GM18502 (cell line): ENCODE results near the gene MRPL45.
"Not testable (repeated sequence)": the region's sequence is repeated elsewhere in the genome, so short reads cannot be mapped to it uniquely, and the experiment has no call there.

Source experiments
- ATAC-seq: cut with Tn5 transposase; IDR thresholded peaks from one replicate; pipeline ENCODE4 v1.9.1; 2021; ENCODE audit warnings: mild to moderate bottlenecking; ENCODE audit not compliant: unreplicated experiment, poor library complexity

Gene MRPL45

DNA sequence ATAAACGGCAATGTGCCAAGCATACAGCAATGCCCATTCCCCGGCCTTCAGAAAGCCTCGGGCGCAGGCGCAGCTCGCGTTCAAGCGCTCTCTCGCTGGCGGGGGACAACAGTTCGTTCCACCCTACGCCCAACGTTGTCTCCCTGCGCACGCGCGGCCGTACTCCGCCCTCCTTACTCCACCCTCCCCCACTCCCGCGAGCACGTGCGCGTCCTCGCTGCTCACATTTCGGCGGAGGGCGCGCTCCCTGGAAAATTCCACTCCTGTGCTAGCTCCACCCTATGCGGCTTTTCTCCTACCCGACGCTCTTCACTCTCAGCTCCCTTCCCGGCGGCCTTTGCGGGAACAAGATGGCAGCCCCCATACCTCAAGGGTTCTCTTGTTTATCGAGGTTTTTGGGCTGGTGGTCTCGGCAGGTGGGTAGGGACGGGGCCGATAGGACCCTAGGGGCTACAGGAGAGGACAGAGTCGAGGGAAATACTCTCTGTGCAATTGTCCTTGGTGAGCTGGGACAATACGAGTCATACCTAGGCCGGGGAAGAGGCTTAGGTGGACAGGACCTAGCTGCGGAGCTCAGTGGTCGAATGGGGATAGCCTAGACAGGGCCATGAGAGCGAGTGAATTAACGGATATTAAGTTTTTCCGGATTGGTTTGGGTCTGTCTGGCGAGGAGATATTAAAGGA, at the start of gene MRPL45:
MRPL45 (plus strand) TSS at position 335 of the 684 bp plus-strand sequence; CDS start at position 351, 16 bp downstream.
- peak; percentile 94 for ATAC-seq

DNA sequence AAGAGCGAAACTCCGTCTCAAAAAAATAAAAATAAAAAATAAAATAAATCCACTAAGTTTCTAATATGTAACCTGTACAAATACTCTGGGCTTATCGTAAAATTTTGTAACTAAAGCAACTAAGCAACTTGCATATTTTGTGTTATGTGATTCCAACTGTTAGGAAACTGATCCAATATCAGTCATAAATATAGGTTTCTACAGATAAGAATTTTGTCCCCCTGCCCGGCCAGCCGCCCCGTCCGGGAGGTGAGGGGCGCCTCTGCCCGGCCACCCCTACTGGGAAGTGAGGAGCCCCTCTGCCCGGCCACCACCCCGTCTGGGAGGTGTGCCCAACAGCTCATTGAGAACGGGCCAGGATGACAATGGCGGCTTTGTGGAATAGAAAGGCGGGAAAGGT, 43.8 kb upstream of the MRPL45 start:
- not testable (repeated sequence) for ATAC-seq

DNA sequence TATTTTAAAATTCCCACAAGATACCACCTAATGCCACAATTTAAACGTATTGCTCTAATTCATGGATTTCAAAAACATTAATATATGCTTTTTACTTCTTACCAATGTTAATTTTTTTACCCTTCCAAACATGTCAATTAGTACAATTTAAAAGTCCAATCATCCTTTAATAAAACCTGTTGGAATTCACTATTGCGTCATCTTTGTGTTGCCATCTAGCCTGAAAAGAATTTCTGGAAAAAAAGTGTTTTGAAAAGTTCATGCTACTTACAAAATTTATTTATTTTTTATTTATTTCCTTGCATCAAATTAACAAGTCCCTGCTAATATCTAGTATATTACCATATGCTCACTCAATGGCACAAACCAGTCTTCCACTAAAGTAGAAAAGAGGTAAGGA, 42.6 kb upstream of the MRPL45 start:
- not testable (repeated sequence) for ATAC-seq

DNA sequence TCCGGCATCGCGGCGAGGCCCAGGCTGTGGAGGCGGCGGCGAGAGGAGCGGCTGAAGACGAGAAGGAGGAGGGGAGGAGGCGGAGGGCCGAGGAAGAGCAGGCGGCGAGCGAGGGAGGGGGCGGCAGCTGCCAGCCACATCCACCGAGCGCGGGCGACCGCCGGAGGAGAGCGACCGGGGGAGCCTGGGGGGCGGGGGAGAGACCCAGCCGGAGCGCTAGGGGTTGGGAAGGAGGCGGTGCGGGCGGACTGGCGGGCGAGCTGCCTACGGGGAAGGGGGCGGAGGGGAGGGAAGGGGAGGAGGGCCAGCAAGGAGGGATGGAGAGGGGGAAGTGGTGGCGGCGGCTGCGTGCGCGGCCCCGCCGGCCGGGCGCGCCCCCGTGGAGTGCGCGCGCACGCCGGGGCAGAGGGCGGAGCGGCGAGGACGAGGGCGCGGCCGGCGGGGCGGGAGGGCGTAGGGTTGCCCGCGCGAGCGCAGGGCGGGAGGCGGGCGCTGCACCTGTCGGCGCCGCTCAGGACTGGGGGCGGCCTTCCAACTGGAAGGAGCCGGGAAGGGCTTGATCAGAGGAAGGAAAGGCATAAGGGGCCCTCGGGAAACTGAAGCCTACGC, 39.9 kb upstream of the MRPL45 start:
- peak; percentile 79 for ATAC-seq

DNA sequence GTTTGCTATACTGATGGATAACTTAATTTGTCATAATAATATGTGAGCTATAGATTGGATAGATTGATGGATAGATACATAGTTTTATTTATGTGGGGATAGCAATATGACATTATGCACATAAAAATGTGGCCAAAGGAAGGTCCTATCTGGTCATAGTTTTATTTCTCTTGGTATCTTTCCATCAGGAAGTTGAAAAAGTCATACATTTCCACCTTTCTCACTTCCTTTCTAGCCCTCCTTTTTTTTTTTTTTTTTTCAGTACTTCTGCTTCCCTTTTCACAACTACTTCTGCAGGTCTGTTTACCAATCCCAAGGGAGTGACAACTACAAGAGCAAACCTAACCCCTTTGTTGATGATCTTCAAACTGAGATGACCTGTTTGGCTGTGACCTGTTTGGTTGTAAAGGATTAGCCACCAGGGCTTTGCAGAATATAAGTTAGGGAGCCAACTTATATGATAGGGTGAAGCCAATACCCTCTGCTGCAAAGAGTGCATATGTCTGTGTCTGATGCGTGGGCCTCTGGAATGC, 30.9 kb upstream of the MRPL45 start:
- not testable (repeated sequence) for ATAC-seq

DNA sequence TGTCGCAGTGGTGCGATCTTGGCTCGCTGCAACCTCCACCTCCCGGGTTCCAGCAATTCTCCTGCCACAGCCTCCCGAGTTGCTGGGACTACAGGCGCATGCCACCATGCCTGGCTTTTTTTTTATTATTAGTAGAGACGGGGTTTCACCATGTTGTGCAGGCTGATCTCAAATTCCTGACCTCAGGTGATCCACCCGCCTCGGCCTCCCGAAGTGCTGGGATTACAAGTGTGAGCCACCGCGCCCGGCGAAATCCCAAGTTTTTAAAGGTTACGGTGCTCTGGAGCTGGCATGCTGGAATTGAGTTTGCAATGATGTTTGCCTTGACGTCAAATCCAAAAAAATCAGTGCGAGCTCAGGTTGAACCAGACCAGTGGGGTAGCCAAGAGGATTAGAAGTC, 30.4 kb upstream of the MRPL45 start:
- not testable (repeated sequence) for ATAC-seq

DNA sequence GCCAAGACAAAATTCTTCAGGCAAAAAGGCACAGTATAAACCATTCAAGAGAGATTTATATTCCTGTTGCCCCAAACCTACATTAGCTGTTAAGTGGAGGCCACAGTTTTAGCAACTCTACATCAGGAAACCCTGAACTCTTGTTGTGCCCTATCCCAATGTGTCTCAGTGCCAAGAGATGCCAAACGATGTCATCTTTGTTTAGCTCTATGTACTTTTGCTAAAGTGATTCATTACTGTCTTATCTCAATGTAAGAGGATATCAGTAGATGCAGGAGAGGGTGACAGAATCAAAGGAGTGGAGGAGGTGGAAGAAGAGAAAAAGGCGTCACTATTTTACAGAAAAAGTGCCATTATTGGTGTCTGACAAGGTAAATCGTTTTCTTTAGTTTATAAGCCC, 28.8 kb upstream of the MRPL45 start:
- not testable (repeated sequence) for ATAC-seq

DNA sequence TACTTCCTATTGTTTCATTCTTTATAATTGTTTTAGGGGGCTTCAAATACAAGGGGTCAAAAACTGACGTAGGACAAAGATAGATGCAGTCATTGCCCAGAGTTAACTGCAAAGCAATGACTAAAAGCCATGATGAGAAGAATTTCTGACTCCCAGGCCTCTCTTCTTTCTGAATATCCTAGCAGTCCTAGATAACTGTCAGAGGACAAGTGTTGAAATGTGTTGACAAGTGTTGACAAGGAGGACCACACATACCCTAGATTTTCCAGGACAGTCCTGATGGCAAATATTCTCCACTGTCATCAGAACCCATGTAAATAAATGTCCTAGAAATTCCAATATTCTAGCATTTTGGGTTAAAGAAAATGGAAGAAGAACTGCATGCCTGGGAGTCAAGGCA, 27.9 kb upstream of the MRPL45 start:
- ATAC-seq = not testable (repeated sequence)

DNA sequence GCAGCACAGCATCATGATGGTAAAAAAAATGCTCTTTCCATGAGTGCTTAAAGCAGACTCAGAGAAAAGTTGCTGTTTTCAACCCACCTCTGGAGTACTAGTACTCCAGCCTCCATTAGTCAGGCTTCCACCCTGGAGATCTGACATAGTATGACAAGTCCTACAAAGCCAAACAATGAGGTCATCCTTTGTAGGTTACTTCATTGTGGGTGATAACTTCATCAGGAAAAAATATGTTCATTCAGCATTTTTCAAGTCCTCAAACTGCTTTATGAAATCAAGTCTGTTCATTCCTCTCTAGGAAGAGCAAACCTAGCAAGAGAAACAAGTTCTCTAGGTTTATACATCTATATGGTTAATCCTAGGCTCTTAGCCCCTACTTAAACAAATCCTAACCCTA, 27.4 kb upstream of the MRPL45 start:
- not testable (repeated sequence) for ATAC-seq

DNA sequence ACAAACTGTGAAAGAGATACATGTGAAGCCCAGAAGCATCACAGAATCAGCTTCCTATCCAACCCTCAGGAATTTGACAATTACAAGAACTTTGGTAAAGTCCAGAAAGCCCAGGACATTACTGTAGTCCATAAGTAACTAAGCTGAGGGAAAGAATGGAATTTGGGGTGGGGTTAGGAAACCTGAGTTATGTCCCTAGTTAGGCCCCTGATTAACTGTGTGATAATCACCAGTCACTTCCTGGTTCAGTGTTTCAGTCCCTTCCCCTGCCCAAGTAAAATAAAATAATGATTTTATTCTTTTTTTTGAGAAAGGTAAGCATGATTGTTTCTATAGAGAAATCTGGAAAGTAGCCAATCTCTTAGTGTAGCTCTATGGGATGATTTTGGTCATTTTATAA, 11.0 kb upstream of the MRPL45 start:
- ATAC-seq = not testable (repeated sequence)

DNA sequence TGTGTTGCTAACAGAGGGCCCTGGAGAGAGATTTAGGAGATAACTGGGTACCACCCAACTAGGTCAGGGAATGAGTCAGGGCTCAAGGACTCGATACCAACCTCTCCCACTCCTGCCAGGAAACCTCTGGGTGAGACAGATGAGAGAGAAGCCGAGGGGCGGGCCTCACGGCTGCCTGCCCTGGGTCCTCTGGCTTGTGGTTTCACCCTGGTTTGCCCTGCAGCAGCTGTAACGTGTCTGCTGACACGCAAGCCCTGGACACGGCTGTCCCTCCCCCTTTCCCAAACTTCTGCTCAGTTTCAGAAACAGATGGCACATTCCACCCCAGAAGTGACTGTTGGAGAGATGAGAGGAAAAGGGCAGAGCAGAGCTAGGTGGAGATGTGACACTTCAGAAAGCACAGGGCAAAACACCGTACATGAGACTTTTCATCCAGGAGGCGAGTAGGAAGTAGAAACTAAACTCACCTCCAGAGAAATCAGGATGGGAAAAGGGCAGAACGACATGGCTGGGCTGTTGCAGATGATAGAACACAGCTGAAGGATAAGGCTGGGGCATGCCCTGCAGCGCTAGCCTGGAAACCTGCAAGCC, 10.4 kb upstream of the MRPL45 start:
- ATAC-seq = not testable (repeated sequence)

DNA sequence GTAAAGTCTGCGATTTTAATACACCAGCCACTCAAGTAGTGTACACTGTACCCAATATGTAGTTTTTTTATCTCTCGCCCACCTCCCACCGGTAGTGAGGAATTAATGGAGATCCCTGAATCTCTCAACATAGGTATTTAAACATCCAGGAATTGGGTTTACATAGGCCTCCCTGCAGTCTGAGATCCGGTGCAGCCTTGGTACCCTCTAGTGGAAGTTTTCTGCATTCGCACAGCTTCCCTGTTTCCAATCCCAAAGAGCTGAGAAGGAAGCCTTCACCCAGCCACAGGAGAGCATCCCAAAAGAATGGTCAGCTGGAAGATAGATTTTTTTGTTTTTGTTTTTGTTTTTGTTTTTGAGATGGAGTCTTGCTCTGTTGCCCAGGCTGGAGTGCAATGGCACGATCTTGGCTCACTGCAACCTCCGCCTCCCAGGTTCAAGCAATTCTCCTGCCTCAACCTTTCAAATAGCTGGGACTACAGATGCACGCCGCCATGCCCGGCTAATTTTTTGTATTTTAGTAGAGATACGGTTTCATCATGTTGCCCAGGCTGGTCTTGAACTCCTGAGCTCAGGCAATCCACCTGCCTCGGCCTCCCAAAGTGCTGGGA, 8.6 kb upstream of the MRPL45 start:
- ATAC-seq = not testable (repeated sequence)

DNA sequence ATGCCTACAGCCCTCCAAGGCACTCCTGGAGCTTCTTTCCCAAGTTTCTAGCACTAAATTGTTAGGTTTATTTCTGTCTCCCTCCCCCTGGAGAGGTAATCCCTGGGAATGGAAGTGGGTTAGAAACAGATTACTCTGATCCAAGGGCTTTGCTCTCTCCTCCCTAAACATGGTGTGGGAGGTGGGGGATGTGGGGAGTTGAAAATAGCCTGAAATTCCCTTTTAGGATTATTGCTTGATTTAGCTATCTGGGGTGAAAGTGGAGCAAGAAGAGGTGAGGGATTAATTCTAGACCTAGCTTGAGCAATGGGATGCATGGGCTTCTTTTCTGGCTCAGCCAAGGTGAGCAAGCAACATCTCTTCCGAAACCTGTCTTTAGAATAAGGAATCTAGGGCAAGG, 7.2 kb upstream of the MRPL45 start:
- not testable (repeated sequence) for ATAC-seq

DNA sequence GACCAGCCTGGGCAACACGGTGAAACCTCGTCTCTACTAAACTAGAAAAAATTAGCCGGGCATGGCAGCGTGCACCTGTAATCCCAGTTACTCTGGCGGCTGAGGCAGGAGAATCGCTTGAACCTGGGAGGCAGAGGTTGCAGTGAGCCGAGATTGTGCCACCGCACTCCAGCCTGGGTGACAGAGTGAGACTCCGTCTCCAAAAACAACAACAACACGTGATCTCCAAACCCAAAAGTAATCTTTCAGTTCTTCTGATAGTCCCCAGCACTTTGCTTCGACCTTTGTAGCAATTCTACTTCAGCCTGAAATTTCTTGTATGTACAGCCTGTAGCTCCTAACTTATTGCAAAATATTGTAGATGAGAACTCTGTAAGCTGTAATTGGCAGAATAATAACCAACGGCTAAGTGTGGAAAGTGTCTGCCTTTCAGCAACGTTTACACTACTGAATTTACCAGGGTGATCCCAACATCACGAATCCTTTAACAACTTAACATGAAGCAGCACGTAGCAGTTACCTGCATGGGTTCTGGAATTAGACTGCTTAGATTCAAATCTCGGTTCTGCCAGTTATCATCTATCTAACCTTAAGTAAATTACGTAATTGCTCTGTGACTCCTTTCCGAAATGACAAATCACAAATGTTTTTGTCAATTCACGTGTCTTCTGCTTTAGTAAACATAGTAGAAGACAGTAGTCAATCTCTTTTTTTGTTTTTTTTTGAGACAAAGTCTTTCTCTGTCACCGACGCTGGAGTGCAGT, 1.2 kb upstream of the MRPL45 start:
- ATAC-seq = not testable (repeated sequence)

DNA sequence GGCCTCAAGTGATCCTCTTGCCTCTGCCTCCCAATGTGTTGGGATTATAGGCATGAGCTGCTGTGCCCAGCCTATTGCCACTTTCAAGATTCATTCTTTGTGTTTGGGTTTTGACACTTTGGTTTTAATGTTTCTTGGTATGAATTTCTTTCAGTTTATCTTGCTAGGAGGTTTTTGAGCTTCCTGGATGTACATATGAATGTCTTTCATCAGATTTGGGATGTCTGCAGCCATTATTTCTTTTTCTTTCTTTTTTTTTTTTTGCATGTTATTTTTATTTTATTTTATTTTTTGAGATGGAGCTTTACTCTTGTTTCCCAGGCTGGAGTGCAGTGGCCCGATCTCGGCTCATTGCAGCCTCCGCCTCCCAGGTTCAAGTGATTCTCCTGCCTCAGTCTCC, 18.5 kb downstream of the MRPL45 start:
- no peak for ATAC-seq

DNA sequence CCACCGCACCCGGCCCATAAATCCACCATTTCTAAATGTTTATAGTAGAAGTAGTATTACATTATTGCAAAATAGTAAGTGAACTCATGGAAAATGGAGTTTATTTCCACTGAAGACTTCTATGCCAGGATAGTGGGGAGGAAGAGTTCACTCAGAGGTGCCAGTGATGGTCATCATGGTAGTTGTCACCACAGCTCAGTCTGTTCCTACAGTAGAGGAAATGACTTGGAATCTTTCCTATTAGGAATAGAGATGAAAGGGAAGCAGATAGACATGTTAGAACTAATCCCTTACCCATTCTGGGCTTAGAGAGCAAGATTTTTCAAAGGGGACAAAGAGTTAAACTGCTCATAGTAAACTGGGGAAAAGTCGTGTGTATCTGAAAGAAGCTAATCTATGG, 20.1 kb downstream of the MRPL45 start:
- no peak for ATAC-seq

DNA sequence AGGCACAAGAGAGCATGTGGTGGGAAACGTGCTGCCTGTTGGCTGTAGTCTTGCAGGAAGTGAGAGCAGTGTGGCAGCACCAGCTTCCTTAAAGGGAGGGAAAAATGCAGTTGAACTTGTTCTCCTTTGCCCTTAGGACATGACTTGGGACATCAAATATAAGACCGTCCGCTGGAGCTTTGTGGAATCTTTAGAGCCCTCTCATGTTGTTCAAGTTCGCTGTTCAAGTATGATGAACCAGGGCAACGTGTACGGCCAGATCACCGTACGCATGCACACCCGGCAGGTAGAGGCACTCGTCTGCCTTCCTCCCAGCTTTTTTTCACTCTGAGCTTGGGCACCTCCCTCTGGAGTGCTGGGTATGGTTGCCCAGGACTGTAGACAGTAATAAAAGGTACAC, 23.5 kb downstream of the MRPL45 start:
- no peak for ATAC-seq

DNA sequence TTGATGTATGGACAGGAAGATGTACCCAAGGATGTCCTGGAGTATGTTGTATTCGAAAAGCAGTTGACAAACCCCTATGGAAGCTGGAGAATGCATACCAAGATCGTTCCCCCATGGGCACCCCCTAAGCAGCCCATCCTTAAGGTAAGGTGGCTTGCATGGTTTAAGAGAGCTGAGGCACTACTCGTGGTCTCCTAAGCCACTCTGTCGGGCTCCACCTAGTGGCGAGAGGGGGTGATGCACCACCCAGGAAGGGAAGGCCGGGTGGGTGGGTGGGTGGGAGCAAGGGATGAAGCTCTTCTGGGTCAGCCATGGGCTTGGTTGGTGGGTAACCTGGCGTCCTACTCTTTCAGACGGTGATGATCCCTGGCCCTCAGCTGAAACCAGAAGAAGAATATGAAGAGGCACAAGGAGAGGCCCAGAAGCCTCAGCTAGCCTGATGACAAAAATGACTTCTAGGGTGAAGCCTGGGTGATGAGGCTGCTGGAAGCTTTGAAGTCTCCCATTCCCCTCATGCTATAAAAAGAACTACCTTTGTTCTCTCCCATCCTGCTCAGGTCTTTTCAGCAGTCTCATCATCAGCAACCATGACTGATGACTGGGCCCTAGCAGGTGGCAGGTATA, 25.3 kb downstream of the MRPL45 start:
- no peak for ATAC-seq

DNA sequence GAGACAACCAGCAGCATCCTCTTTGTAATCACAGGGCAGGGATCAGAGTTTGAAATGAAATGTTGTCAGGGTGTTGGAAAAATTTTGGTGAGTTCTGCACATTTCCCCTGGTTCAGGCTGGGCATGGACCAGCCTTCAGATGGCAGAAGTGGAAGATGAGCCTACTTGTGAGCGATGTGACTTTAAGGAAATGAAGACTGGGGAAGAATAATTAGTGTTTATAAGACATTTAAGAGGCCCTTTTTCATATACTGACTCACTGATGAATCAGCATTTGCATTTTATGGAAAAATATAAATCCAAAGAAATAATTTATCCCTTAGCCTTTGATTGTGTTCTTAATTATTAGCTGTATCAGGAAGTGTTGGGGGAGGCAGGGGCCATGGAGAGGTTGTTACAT, 25.9 kb downstream of the MRPL45 start:
- no peak for ATAC-seq
